H9 (cell line): ENCODE data around the gene TRIM7. TPM values are rescaled to one million over a fixed set of nuclear protein-coding genes. Genes with fewer than 3 reads are reported as not detected.

Source experiments
- DNase-seq: peaks from one replicate; pipeline ENCODE4 v3.0.0-alpha.2; 2017
- H2AFZ ChIP-seq: one replicate; pipeline ENCODE4 v1.6.1; 2013; ENCODE audit warnings: mild to moderate bottlenecking, low read length, control low read depth, moderate library complexity
- H2AK5ac ChIP-seq: 2 replicates; pipeline ENCODE4 v1.6.1; 2013; ENCODE audit warnings: low read length, control low read depth, mixed read lengths; ENCODE audit not compliant: insufficient read length
- H2BK120ac ChIP-seq: one replicate; pipeline ENCODE4 v1.6.1; 2013; ENCODE audit warnings: low read depth, mild to moderate bottlenecking, low read length, control low read depth, inconsistent platforms; ENCODE audit not compliant: poor library complexity, severe bottlenecking
- H2BK12ac ChIP-seq: 2 replicates; pipeline ENCODE4 v1.6.1; 2013; ENCODE audit warnings: low read length, control low read depth, mixed read lengths, low read depth; ENCODE audit not compliant: insufficient read length
- H2BK15ac ChIP-seq: 2 replicates; pipeline ENCODE4 v1.6.1; 2013; ENCODE audit warnings: low read depth, low read length, control low read depth
- H2BK20ac ChIP-seq: one replicate; pipeline ENCODE4 v1.6.1; 2013; ENCODE audit warnings: low read depth, mild to moderate bottlenecking, low read length, control low read depth, inconsistent platforms; ENCODE audit not compliant: poor library complexity, severe bottlenecking
- H2BK5ac ChIP-seq: 2 replicates; pipeline ENCODE4 v1.6.1; 2013; ENCODE audit warnings: low read length, control low read depth, mixed read lengths; ENCODE audit not compliant: insufficient read length
- H3K14ac ChIP-seq: 2 replicates; pipeline ENCODE4 v1.6.1; 2013; ENCODE audit warnings: low read length, control low read depth; ENCODE audit not compliant: insufficient read depth
- H3K18ac ChIP-seq: 2 replicates; pipeline ENCODE4 v1.6.1; 2013; ENCODE audit warnings: low read depth, mild to moderate bottlenecking, mixed read lengths, low read length, control low read depth; ENCODE audit not compliant: insufficient read length
- H3K23ac ChIP-seq: 2 replicates; pipeline ENCODE4 v1.6.1; 2013; ENCODE audit warnings: low read length, control low read depth, mixed read lengths, low read depth; ENCODE audit not compliant: insufficient read length
- H3K23me2 ChIP-seq: 2 replicates; pipeline ENCODE4 v1.6.1; 2013; ENCODE audit warnings: low read depth, mild to moderate bottlenecking, mixed read lengths, low read length, control low read depth; ENCODE audit not compliant: insufficient read length, poor library complexity, severe bottlenecking
- H3K27ac ChIP-seq: 2 replicates; pipeline ENCODE4 v1.5.1; 2013; ENCODE audit warnings: low read length, control low read depth, mixed read lengths, low read depth; ENCODE audit not compliant: insufficient read length
- H3K27me3 ChIP-seq: 2 replicates; pipeline ENCODE4 v1.6.1; 2013; ENCODE audit warnings: low read length, control low read depth, inconsistent platforms; ENCODE audit not compliant: insufficient read depth
- H3K4ac ChIP-seq: 2 replicates; pipeline ENCODE4 v1.6.1; 2013; ENCODE audit warnings: low read depth, mild to moderate bottlenecking, control low read depth, inconsistent platforms, low read length, moderate library complexity
- H3K4me1 ChIP-seq: 2 replicates; pipeline ENCODE4 v1.6.1; 2013; ENCODE audit warnings: low read length, control low read depth, inconsistent platforms; ENCODE audit not compliant: insufficient read depth
- H3K4me2 ChIP-seq: 2 replicates; pipeline ENCODE4 v1.6.1; 2013; ENCODE audit warnings: low read length, control low read depth, mixed read lengths; ENCODE audit not compliant: insufficient read length, insufficient read depth
- H3K56ac ChIP-seq: 2 replicates; pipeline ENCODE4 v1.6.1; 2013; ENCODE audit warnings: low read depth, mild to moderate bottlenecking, mixed read lengths, low read length, control low read depth; ENCODE audit not compliant: insufficient read length
- H3K79me1 ChIP-seq: 2 replicates; pipeline ENCODE4 v1.6.1; 2013; ENCODE audit warnings: low read depth, mild to moderate bottlenecking, moderate library complexity, low read length, control low read depth, inconsistent platforms; ENCODE audit not compliant: insufficient read depth, poor library complexity, severe bottlenecking
- H3K79me2 ChIP-seq: 2 replicates; pipeline ENCODE4 v1.6.1; 2013; ENCODE audit warnings: low read length, control low read depth, inconsistent platforms; ENCODE audit not compliant: insufficient read depth
- H3K9ac ChIP-seq: 2 replicates; pipeline ENCODE4 v1.6.1; 2013; ENCODE audit warnings: low read length, control low read depth, mixed read lengths; ENCODE audit not compliant: insufficient read length; ENCODE audit errors: extremely low read depth
- H3K9me3 ChIP-seq: one replicate; pipeline ENCODE4 v1.6.1; 2013; ENCODE audit warnings: low read depth, low read length, inconsistent platforms; ENCODE audit not compliant: control insufficient read depth
- H3T11ph ChIP-seq: one replicate; pipeline ENCODE4 v1.6.1; 2013; ENCODE audit warnings: mild to moderate bottlenecking, low read length, control low read depth, inconsistent platforms
- H4K20me1 ChIP-seq: one replicate; pipeline ENCODE4 v1.6.1; 2013; ENCODE audit not compliant: control insufficient read depth, insufficient read length, insufficient read depth
- H4K5ac ChIP-seq: 2 replicates; pipeline ENCODE4 v1.6.1; 2013; ENCODE audit warnings: low read depth, mild to moderate bottlenecking, mixed read lengths, low read length, control low read depth; ENCODE audit not compliant: insufficient read length
- H4K8ac ChIP-seq: replicated peaks from 2 replicates; pipeline ENCODE4 v1.6.1; 2013; ENCODE audit warnings: low read length, control low read depth, mixed read lengths, low read depth; ENCODE audit not compliant: insufficient read length
- H4K91ac ChIP-seq: 2 replicates; pipeline ENCODE4 v1.6.1; 2013; ENCODE audit warnings: low read depth, mild to moderate bottlenecking, moderate library complexity, mixed read lengths, low read length, control low read depth; ENCODE audit not compliant: insufficient read length
- H3K27ac Mint-ChIP-seq, 3 experiments: 2 replicates in 2 of 3; 3 replicates in 1 of 3; pipeline ENCODE4 v1.8.0; 2020 to 2021; ENCODE audit warnings: mixed read lengths in 3 of 3, mild to moderate bottlenecking in 1 of 3, moderate library complexity in 1 of 3
- H3K27me3 Mint-ChIP-seq: 2 replicates; pipeline ENCODE4 v1.8.0; 2021; ENCODE audit warnings: low read depth, mild to moderate bottlenecking, moderate library complexity, mixed read lengths
- H3K36me3 Mint-ChIP-seq, 3 experiments: 2 replicates in 2 of 3; 3 replicates in 1 of 3; pipeline ENCODE4 v1.8.0; 2020 to 2021; ENCODE audit warnings: low read depth in 3 of 3, mixed read lengths in 3 of 3; ENCODE audit not compliant: insufficient read depth in 1 of 3
- H3K4me1 Mint-ChIP-seq, 2 experiments: 2 replicates each; pipeline ENCODE4 v1.8.0; 2020; ENCODE audit warnings: mixed read lengths in 2 of 2
- H3K4me3 Mint-ChIP-seq, 2 experiments: 2 replicates in 1 of 2; 3 replicates in 1 of 2; pipeline ENCODE4 v1.8.0; 2020 to 2021; ENCODE audit warnings: mild to moderate bottlenecking in 2 of 2, mixed read lengths in 2 of 2, moderate library complexity in 1 of 2
- H3K9me3 Mint-ChIP-seq, 2 experiments: 2 replicates in 1 of 2; 3 replicates in 1 of 2; pipeline ENCODE4 v1.8.0; 2020; ENCODE audit warnings: mild to moderate bottlenecking in 2 of 2, mixed read lengths in 2 of 2, moderate library complexity in 1 of 2
- CTCF ChIP-seq: fragments of 200-600 bp; sonication (generic); conservative IDR thresholded peaks from 3 replicates; pipeline ENCODE4 v1.8.0; 2021; ENCODE audit warnings: antibody characterized with exemption, mild to moderate bottlenecking
- WGBS: extraction: QIAGEN DNeasy Blood & Tissue Kit; methylation state at CpG from one replicate; pipeline ENCODE4 v1.1.7; 2013; ENCODE audit warnings: missing lambda C conversion rate, low lambda C conversion rate, mixed read lengths; ENCODE audit not compliant: insufficient read length; ENCODE audit errors: extremely low coverage; 5-methylcytosine and 5-hydroxymethylcytosine counted together
- total RNA-seq: library from RNA; stranded (reverse); gene quantifications from 2 replicates; pipeline ENCODE4 v1.2.1, GENCODE V29; 2021

The TRIM7 gene
- total RNA-seq, 1 experiment from 2014 or later = not detected

- no CpG with 5 or more reads among the region's 34 CpGs for WGBS
Measured at GRCh38 chr5:181245427-181246275, 40.7 kb upstream of the TRIM7 start.

More at GRCh38 chr5:181245427-181246275, 40.7 kb upstream of the TRIM7 start:
- Mint-ChIP-seq H3K27ac (peak overlapping the region; percentile 95 to 99 (median 98)), H3K4me3 (peak overlapping the region; percentile 93 to 97), H3K27me3 (peaks cover 2% of the 10 kb centered on the region), H3K9me3 (peaks cover 3 to 4% of the 10 kb centered on the region in 2 experiments; a peak in 3 of 5 replicates), H3K4me1 (peaks cover 37 to 61% of the 10 kb centered on the region in 2 experiments), H3K36me3 (peaks cover 40 to 60% (median 56%) of the 10 kb centered on the region in 3 experiments)
- no peak overlapping the region for H3T11ph ChIP-seq
- no peak overlapping the region for H4K8ac ChIP-seq
- H3K56ac ChIP-seq = no peak overlapping the region
- no peak overlapping the region for H3K27ac ChIP-seq
- H2BK5ac ChIP-seq = no peak overlapping the region
- H2AK5ac ChIP-seq = no peak overlapping the region
- H2BK120ac ChIP-seq = no peak overlapping the region
- H2BK20ac ChIP-seq = no peak overlapping the region
- peaks cover 23% of the 10 kb centered on the region for H3K23me2 ChIP-seq
- no peak for TF ChIP-seq CTCF
- peak overlapping the region; percentile 9 for H3K18ac ChIP-seq
- H2BK15ac ChIP-seq = no peak overlapping the region
- H4K5ac ChIP-seq = no peak overlapping the region
- H2AFZ ChIP-seq = no peak overlapping the region
- H3K14ac ChIP-seq = peak overlapping the region; percentile 60; the same call in 1 of the 2 replicates
- H3K79me1 ChIP-seq = peaks cover 28% of the 10 kb centered on the region
- H4K91ac ChIP-seq = no peak overlapping the region
- peaks cover 49% of the 10 kb centered on the region for H3K79me2 ChIP-seq
- no peak overlapping the region for H3K23ac ChIP-seq
- no peak overlapping the region for H2BK12ac ChIP-seq
- H3K4ac ChIP-seq = no peak overlapping the region
- DNase-seq = peak; percentile 47
- peak overlapping the region; percentile 65 for H3K4me2 ChIP-seq
- H3K27me3 ChIP-seq = no peaks in the 10 kb centered on the region
- H3K4me1 ChIP-seq = no peaks in the 10 kb centered on the region
- no peaks in the 10 kb centered on the region for H3K9me3 ChIP-seq
- H3K9ac ChIP-seq = peak overlapping the region; percentile 75
- H4K20me1 ChIP-seq = no peaks in the 10 kb centered on the region
